ENCODE results near the gene UBE2G1.
"Not testable (repeated sequence)": the region's sequence is repeated elsewhere in the genome, so short reads cannot be mapped to it uniquely, and the experiment has no call there.

Gene UBE2G1

GRCh38 chr17:4366327-4367063, at the start of gene UBE2G1:
UBE2G1 (minus strand) TSS chr17:4366675; CDS start chr17:4366316, 359 bp downstream.
- peak; percentile 99 for DNase-seq (ENCODE audit: low read depth)

- peak; percentile 86 for DNase-seq (ENCODE audit: low read depth)
Measured at GRCh38 chr17:4412933-4413831, 46.7 kb upstream of the UBE2G1 start.

GRCh38 chr17:4411201-4411600, 44.7 kb upstream of the UBE2G1 start:
- no peak for DNase-seq (ENCODE audit: low read depth)

- no peak for DNase-seq (ENCODE audit: low read depth)
Measured at GRCh38 chr17:4409659-4410058, 43.2 kb upstream of the UBE2G1 start.

- no peak for DNase-seq (ENCODE audit: low read depth)
Measured at GRCh38 chr17:4407851-4408250, 41.4 kb upstream of the UBE2G1 start.

- no peak for DNase-seq (ENCODE audit: low read depth)
Measured at GRCh38 chr17:4407216-4407615, 40.7 kb upstream of the UBE2G1 start.

GRCh38 chr17:4406386-4406785, 39.9 kb upstream of the UBE2G1 start:
- no peak for DNase-seq (ENCODE audit: low read depth)

GRCh38 chr17:4405699-4406098, 39.2 kb upstream of the UBE2G1 start:
- no peak for DNase-seq (ENCODE audit: low read depth)

GRCh38 chr17:4405038-4405669, 38.7 kb upstream of the UBE2G1 start:
- DNase-seq (ENCODE audit: low read depth): no peak

GRCh38 chr17:4397840-4398239, 31.4 kb upstream of the UBE2G1 start:
- DNase-seq (ENCODE audit: low read depth): no peak

- DNase-seq (ENCODE audit: low read depth): no peak
Measured at GRCh38 chr17:4395111-4395478, 28.6 kb upstream of the UBE2G1 start.

GRCh38 chr17:4394208-4395110, 28.0 kb upstream of the UBE2G1 start:
- no peak for DNase-seq (ENCODE audit: low read depth)

- no peak for DNase-seq (ENCODE audit: low read depth)
Measured at GRCh38 chr17:4393806-4394205, 27.3 kb upstream of the UBE2G1 start.

GRCh38 chr17:4389079-4389478, 22.6 kb upstream of the UBE2G1 start:
- no peak for DNase-seq (ENCODE audit: low read depth)

GRCh38 chr17:4387137-4387536, 20.7 kb upstream of the UBE2G1 start:
- no peak for DNase-seq (ENCODE audit: low read depth)

GRCh38 chr17:4386406-4386805, 19.9 kb upstream of the UBE2G1 start:
- DNase-seq (ENCODE audit: low read depth): no peak

- DNase-seq (ENCODE audit: low read depth): no peak
Measured at GRCh38 chr17:4381690-4382671, 15.5 kb upstream of the UBE2G1 start.

- DNase-seq (ENCODE audit: low read depth): no peak
Measured at GRCh38 chr17:4378626-4379025, 12.2 kb upstream of the UBE2G1 start.

GRCh38 chr17:4377247-4377646, 10.8 kb upstream of the UBE2G1 start:
- not testable (repeated sequence) for DNase-seq (ENCODE audit: low read depth)

- not testable (repeated sequence) for DNase-seq (ENCODE audit: low read depth)
Measured at GRCh38 chr17:4375796-4376440, 9.4 kb upstream of the UBE2G1 start.
